DOHH2 (cell line): Measurements from ENCODE around the gene CAMSAP1.
"Not testable (repeated sequence)": the region's sequence is repeated elsewhere in the genome, so short reads cannot be mapped to it uniquely, and the experiment has no call there.

Experiments used
- H3F3A ChIP-seq: fragments of 200-600 bp; sonication (generic), shearing (Covaris generic); 2 replicates; pipeline ENCODE4 v1.6.0; 2016; ENCODE audit warnings: antibody characterized with exemption, mild to moderate bottlenecking; ENCODE audit not compliant: control insufficient read depth, insufficient read depth
- H3K27ac ChIP-seq: fragments of 200-600 bp; sonication (generic); 2 replicates; pipeline ENCODE4 v1.5.1; 2014; ENCODE audit warnings: low read depth, mild to moderate bottlenecking, low read length, moderate library complexity
- H3K27me3 ChIP-seq: fragments of 200-600 bp; sonication (generic); 2 replicates; pipeline ENCODE4 v1.6.1; 2014; ENCODE audit warnings: mild to moderate bottlenecking, low read length, mixed read lengths; ENCODE audit not compliant: control insufficient read depth
- H3K36me3 ChIP-seq: fragments of 200-600 bp; sonication (generic); 2 replicates; pipeline ENCODE4 v1.6.1; 2014; ENCODE audit warnings: mild to moderate bottlenecking, low read length, moderate library complexity, mixed read lengths; ENCODE audit not compliant: control insufficient read depth
- H3K4me1 ChIP-seq: fragments of 200-600 bp; sonication (generic); 2 replicates; pipeline ENCODE4 v1.6.1; 2014; ENCODE audit warnings: mild to moderate bottlenecking, low read length, mixed read lengths; ENCODE audit not compliant: control insufficient read depth
- H3K4me2 ChIP-seq: fragments of 200-600 bp; sonication (generic); 2 replicates; pipeline ENCODE4 v1.6.0; 2014; ENCODE audit warnings: mild to moderate bottlenecking, low read length, moderate library complexity
- H3K4me3 ChIP-seq: fragments of 200-600 bp; sonication (generic); 2 replicates; pipeline ENCODE4 v1.5.1; 2014; ENCODE audit warnings: mild to moderate bottlenecking, low read length, mixed read lengths
- H3K79me2 ChIP-seq: fragments of 200-600 bp; sonication (generic); 2 replicates; pipeline ENCODE4 v1.6.1; 2014; ENCODE audit warnings: mild to moderate bottlenecking, low read length, mixed read lengths; ENCODE audit not compliant: control insufficient read depth
- H3K9me2 ChIP-seq: fragments of 200-600 bp; sonication (generic); replicated peaks from 2 replicates; pipeline ENCODE4 v1.6.1; 2014; ENCODE audit warnings: mild to moderate bottlenecking, low read length, mixed read lengths; ENCODE audit not compliant: control insufficient read depth
- H3K9me3 ChIP-seq: fragments of 200-600 bp; sonication (generic); 2 replicates; pipeline ENCODE4 v1.6.1; 2014; ENCODE audit warnings: antibody characterized with exemption, low read length, mixed read lengths; ENCODE audit not compliant: control insufficient read depth, insufficient read depth
- H4K20me1 ChIP-seq: fragments of 200-600 bp; sonication (generic); 2 replicates; pipeline ENCODE4 v1.6.0; 2014; ENCODE audit warnings: low read depth, mild to moderate bottlenecking, antibody characterized with exemption, low read length, moderate library complexity; ENCODE audit not compliant: control insufficient read depth, insufficient read depth
- EZH2phosphoT487 ChIP-seq: fragments of 200-600 bp; sonication (generic); IDR thresholded peaks from 2 replicates; pipeline ENCODE4 v1.6.1; 2017; ENCODE audit warnings: borderline replicate concordance, mild to moderate bottlenecking, antibody characterized with exemption, low read length, moderate library complexity, mixed read lengths
- TF ChIP-seq, protein P1 (sequence below): fragments of 200-600 bp; sonication (generic); IDR thresholded peaks from one replicate; pipeline ENCODE4 v1.5.1; 2014; ENCODE audit warnings: antibody characterized with exemption, mild to moderate bottlenecking, low read depth, low read length; ENCODE audit not compliant: poor library complexity, severe bottlenecking

Gene CAMSAP1

DNA sequence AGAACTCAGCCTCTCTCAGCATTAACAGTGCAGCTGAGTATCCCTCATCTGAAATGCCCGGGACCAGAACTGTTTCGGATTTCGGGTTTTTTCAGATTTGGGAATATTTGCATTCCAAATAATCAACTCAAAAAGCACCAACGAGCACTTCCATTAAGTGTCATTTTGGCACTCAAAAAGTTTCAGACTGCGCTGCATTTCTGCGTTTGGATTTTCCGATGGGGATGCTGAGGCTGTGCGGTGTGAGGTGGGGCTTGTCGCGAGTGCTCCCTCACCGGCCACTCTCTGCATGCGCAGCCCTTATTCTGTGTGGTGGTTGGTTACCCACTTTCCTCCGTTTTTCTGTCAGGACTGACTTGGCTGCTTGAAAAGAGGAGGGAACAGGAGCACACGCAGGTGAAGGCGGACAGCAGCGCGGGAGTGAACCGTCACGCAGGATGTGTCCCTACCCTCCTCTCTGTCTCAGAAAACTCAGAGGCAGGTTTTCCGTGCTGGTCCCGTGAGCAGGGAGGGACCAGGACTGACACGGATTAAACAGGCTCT, 45.4 kb upstream of the CAMSAP1 start:
- Histone ChIP-seq H3K36me3 (peaks cover 35% of the 10 kb centered on the region), H3K4me2 (no peak overlapping the region), H3K9me2 (no peaks in the 10 kb centered on the region), H3K79me2 (peaks cover 30% of the 10 kb centered on the region), H3K27me3 (no peaks in the 10 kb centered on the region), H4K20me1 (no peaks in the 10 kb centered on the region), H3K4me1 (no peaks in the 10 kb centered on the region), H3K4me3 (no peak overlapping the region), H3K27ac (no peak overlapping the region), H3F3A (no peaks in the 10 kb centered on the region), H3K9me3 (no peaks in the 10 kb centered on the region)
- no peak for TF ChIP-seq EZH2phosphoT487
- TF ChIP-seq, protein P1, sequence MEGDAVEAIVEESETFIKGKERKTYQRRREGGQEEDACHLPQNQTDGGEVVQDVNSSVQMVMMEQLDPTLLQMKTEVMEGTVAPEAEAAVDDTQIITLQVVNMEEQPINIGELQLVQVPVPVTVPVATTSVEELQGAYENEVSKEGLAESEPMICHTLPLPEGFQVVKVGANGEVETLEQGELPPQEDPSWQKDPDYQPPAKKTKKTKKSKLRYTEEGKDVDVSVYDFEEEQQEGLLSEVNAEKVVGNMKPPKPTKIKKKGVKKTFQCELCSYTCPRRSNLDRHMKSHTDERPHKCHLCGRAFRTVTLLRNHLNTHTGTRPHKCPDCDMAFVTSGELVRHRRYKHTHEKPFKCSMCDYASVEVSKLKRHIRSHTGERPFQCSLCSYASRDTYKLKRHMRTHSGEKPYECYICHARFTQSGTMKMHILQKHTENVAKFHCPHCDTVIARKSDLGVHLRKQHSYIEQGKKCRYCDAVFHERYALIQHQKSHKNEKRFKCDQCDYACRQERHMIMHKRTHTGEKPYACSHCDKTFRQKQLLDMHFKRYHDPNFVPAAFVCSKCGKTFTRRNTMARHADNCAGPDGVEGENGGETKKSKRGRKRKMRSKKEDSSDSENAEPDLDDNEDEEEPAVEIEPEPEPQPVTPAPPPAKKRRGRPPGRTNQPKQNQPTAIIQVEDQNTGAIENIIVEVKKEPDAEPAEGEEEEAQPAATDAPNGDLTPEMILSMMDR = no peak

DNA sequence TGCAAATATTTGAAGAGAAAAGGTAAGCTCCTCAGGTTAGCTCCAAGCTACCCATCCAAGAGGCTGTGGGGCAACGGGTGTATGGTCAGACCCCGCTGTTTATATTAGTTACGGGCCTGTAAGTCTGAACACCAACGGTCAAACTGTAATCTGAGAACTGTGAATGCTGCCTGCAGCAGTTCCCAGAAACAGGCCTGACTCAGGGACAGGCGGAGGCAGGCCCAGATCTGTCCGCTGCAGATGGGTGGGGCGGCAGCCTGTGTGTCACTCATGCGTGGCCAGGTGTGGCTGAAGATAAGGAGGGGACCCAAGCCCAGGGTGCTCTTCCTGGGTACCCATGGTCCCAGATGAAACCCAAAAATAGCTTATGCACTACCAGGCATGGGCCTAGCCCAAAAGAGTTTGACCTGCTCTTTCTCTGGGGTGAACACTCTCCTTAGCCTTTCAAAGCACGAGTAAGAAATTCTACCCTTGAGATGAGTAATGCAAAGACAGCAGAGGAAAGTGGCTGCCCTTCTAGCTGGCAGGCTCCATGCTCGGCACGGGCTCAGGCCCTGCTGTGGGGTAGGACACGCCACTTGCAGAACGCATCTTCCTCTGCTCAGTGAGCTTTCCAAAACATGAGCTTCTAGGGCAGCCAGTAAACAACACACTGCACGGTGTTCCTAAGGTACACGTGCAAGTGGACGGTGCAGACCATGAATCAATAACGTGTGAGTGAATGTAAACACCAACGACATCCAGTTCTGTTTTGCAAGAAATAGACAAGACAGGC, 44.7 kb upstream of the CAMSAP1 start:
- H3K27ac ChIP-seq = no peak overlapping the region
- no peak overlapping the region for H3K4me2 ChIP-seq
- peaks cover 24% of the 10 kb centered on the region for H3K79me2 ChIP-seq
- no peak overlapping the region for H3K4me3 ChIP-seq
- H3K27me3 ChIP-seq = no peaks in the 10 kb centered on the region
- no peak for TF ChIP-seq EZH2phosphoT487
- TF ChIP-seq, protein P1 = no peak
- no peaks in the 10 kb centered on the region for H3K4me1 ChIP-seq
- H3K9me3 ChIP-seq = no peaks in the 10 kb centered on the region
- H4K20me1 ChIP-seq = no peaks in the 10 kb centered on the region
- no peaks in the 10 kb centered on the region for H3K9me2 ChIP-seq
- H3F3A ChIP-seq = no peaks in the 10 kb centered on the region
- peaks cover 38% of the 10 kb centered on the region for H3K36me3 ChIP-seq

DNA sequence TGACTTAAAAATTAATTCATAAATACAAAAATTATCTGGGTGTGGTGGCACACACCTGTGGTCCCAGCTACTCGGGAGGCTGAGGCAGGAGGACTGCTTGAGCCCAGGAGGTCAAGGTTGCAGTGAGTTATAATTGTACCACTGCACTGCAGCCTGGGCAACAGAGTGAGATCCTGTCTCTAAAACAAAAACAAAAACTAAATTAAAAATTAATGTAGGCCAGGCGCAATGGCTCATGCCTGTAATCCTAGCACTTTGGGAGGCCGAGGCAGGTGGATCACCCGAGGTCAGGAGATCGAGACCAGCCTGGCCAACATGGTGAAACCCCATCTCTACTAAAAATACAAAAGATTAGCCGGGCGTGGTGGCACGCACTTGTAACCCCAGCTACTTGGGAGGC, 44.0 kb upstream of the CAMSAP1 start:
- H3K4me2 ChIP-seq, H3K27ac ChIP-seq, H3K4me1 ChIP-seq, H3K4me3 ChIP-seq, H4K20me1 ChIP-seq, H3K9me2 ChIP-seq, H3K9me3 ChIP-seq, H3K27me3 ChIP-seq, H3F3A ChIP-seq: not testable (repeated sequence)
- Histone ChIP-seq H3K79me2 (peaks cover 16% of the 10 kb centered on the region), H3K36me3 (peaks cover 45% of the 10 kb centered on the region)

DNA sequence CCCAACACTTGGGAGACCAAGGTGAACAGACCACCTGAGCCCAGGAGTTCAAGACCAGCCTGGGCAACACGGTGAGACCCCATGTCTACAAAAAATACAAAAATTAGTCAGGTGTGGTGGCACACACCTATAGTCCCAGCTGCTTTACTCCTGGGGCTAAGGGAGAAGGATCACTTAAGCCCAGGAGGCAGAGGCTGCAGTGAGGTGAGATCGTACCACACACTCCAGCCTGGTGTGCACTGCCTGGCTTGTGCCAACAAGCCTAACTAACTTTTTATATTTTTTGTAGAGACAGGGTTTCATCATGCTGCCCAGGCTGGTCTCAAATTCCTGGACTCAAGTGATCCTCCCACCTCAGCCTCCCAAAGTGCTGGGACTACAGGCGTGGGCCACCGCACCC, 43.5 kb upstream of the CAMSAP1 start:
- not testable (repeated sequence) for H3K4me1 ChIP-seq, H3K27me3 ChIP-seq, H3K27ac ChIP-seq, H3F3A ChIP-seq, H3K9me3 ChIP-seq, H3K4me3 ChIP-seq, H3K9me2 ChIP-seq, H3K4me2 ChIP-seq, H4K20me1 ChIP-seq
- peaks cover 12% of the 10 kb centered on the region for H3K79me2 ChIP-seq
- peaks cover 50% of the 10 kb centered on the region for H3K36me3 ChIP-seq
